NT2/D1 (cell line): ENCODE measurements around the gene MSGN1.

Experiments
- DNase-seq: peaks from one replicate; pipeline ENCODE4 v3.0.0-alpha.2; 2011; ENCODE audit warnings: low read depth, low spot score
- H3K27me3 ChIP-seq: 2 replicates; pipeline ENCODE4 v1.6.0; 2011; ENCODE audit warnings: mild to moderate bottlenecking; ENCODE audit not compliant: insufficient read length, insufficient read depth
- H3K36me3 ChIP-seq: 2 replicates; pipeline ENCODE4 v1.6.1; 2011; ENCODE audit warnings: mild to moderate bottlenecking, low read length, mixed read lengths; ENCODE audit not compliant: insufficient read depth, insufficient read length
- H3K4me1 ChIP-seq: 2 replicates; pipeline ENCODE4 v1.5.1; 2011; ENCODE audit not compliant: insufficient read depth, insufficient read length
- H3K4me3 ChIP-seq: 2 replicates; pipeline ENCODE4 v1.5.1; 2011; ENCODE audit warnings: low read depth; ENCODE audit not compliant: insufficient read length
- H3K9ac ChIP-seq: 2 replicates; pipeline ENCODE4 v1.6.0; 2011; ENCODE audit warnings: low read depth; ENCODE audit not compliant: insufficient read length
- H3K9me3 ChIP-seq: 2 replicates; pipeline ENCODE4 v1.5.1; 2011; ENCODE audit warnings: mild to moderate bottlenecking, low read length; ENCODE audit not compliant: insufficient read depth
- SUZ12 ChIP-seq: IDR thresholded peaks from 2 replicates; pipeline ENCODE4 v1.6.1; 2011; ENCODE audit not compliant: insufficient read length, insufficient read depth; ENCODE audit errors: extremely low read depth
- YY1 ChIP-seq: IDR thresholded peaks from 2 replicates; pipeline ENCODE4 v1.6.1; 2011; ENCODE audit not compliant: insufficient read length, insufficient read depth
- ZNF274 ChIP-seq: IDR thresholded peaks from 2 replicates; pipeline ENCODE4 v1.6.1; 2011; ENCODE audit warnings: mild to moderate bottlenecking, low read depth, low read length

Gene MSGN1

GRCh38 chr2:17805166-17805565, 11.1 kb upstream of the MSGN1 start:
- TF ChIP-seq ZNF274 (no peak), YY1 (no peak), SUZ12 (no peak)
- H3K27me3 ChIP-seq = no peaks in the 10 kb centered on the region
- no peak overlapping the region for H3K9ac ChIP-seq
- H3K4me1 ChIP-seq = no peaks in the 10 kb centered on the region
- no peak for DNase-seq
- H3K9me3 ChIP-seq = no peaks in the 10 kb centered on the region
- H3K4me3 ChIP-seq = no peak overlapping the region
- H3K36me3 ChIP-seq = no peaks in the 10 kb centered on the region

- TF ChIP-seq ZNF274 (no peak), YY1 (no peak), SUZ12 (no peak)
- no peak for DNase-seq
- Histone ChIP-seq H3K9me3 (no peaks in the 10 kb centered on the region), H3K27me3 (no peaks in the 10 kb centered on the region), H3K4me3 (no peak overlapping the region), H3K36me3 (no peaks in the 10 kb centered on the region), H3K4me1 (no peaks in the 10 kb centered on the region), H3K9ac (no peak overlapping the region)
Measured at GRCh38 chr2:17805717-17806363, 10.4 kb upstream of the MSGN1 start.

- H3K4me1 ChIP-seq = peaks cover 2% of the 10 kb centered on the region
- H3K9ac ChIP-seq = no peak overlapping the region
Measured at GRCh38 chr2:17813010-17813741, 3.1 kb upstream of the MSGN1 start.

GRCh38 chr2:17813742-17814473, 2.4 kb upstream of the MSGN1 start:
- H3K9ac ChIP-seq = no peak overlapping the region
- peaks cover 2% of the 10 kb centered on the region for H3K4me1 ChIP-seq
- H3K9me3 ChIP-seq = no peaks in the 10 kb centered on the region
- H3K36me3 ChIP-seq = no peaks in the 10 kb centered on the region
- TF ChIP-seq YY1 (no peak), ZNF274 (no peak), SUZ12 (no peak)
- DNase-seq = no peak
- no peak overlapping the region for H3K4me3 ChIP-seq
- H3K27me3 ChIP-seq = no peaks in the 10 kb centered on the region

More at GRCh38 chr2:17813010-17813741, 3.1 kb upstream of the MSGN1 start:
- Histone ChIP-seq H3K36me3 (no peaks in the 10 kb centered on the region), H3K4me3 (no peak overlapping the region), H3K27me3 (no peaks in the 10 kb centered on the region), H3K9me3 (no peaks in the 10 kb centered on the region)
- TF ChIP-seq YY1 (no peak), ZNF274 (no peak), SUZ12 (no peak)
- no peak for DNase-seq

GRCh38 chr2:17814601-17815000, 1.7 kb upstream of the MSGN1 start:
- H3K9ac ChIP-seq = no peak overlapping the region
- H3K36me3 ChIP-seq = no peaks in the 10 kb centered on the region
- no peak for DNase-seq
- H3K4me3 ChIP-seq = no peak overlapping the region
- no peaks in the 10 kb centered on the region for H3K27me3 ChIP-seq
- H3K9me3 ChIP-seq = no peaks in the 10 kb centered on the region
- no peak for TF ChIP-seq ZNF274
- no peak for TF ChIP-seq SUZ12
- TF ChIP-seq YY1 = no peak
- peaks cover 2% of the 10 kb centered on the region for H3K4me1 ChIP-seq

- TF ChIP-seq YY1 = no peak
- no peak for TF ChIP-seq ZNF274
- no peak overlapping the region for H3K9ac ChIP-seq
Measured at GRCh38 chr2:17815468-17816184, 634 bp upstream of the MSGN1 start.

More at GRCh38 chr2:17815468-17816184, 634 bp upstream of the MSGN1 start:
- Histone ChIP-seq H3K27me3 (no peaks in the 10 kb centered on the region), H3K4me3 (no peak overlapping the region), H3K9me3 (no peaks in the 10 kb centered on the region), H3K4me1 (peaks cover 2% of the 10 kb centered on the region), H3K36me3 (no peaks in the 10 kb centered on the region)
- no peak for DNase-seq
